Breast epithelium (tissue), 4 donors: ENCODE data around the gene RPL37. TPM values are rescaled to one million over a fixed set of nuclear protein-coding genes. Genes with fewer than 3 reads are reported as not detected.
"Not testable (repeated sequence)": the region's sequence is repeated elsewhere in the genome, so short reads cannot be mapped to it uniquely, and the experiment has no call there.

Experiments used
- DNase-seq, 2 donors: peaks; one replicate each; pipeline ENCODE4 v3.0.0-alpha.2; 2019; ENCODE audit warnings: low spot score in 2 of 2
- H3K27ac ChIP-seq, 2 donors: fragments of 200-600 bp; sonication (generic) in 1 of 2; one replicate each; pipeline ENCODE4 v1.5.1; 2016 to 2019; ENCODE audit warnings: mild to moderate bottlenecking in 1 of 2
- H3K27me3 ChIP-seq, 2 donors: fragments of 200-600 bp; sonication (generic) in 1 of 2; one replicate each; pipeline versions ENCODE4 v1.5.1 to v1.6.0; 2017 to 2019; ENCODE audit warnings: control low read depth in 1 of 2, mild to moderate bottlenecking in 1 of 2
- H3K36me3 ChIP-seq: fragments of 200-600 bp; one replicate; pipeline ENCODE4 v1.5.1; 2019
- H3K4me1 ChIP-seq, 2 donors: fragments of 200-600 bp; sonication (generic); one replicate each; pipeline ENCODE4 v1.5.1; 2016 to 2019; ENCODE audit warnings: control low read depth in 1 of 2
- H3K4me3 ChIP-seq, 3 donors: fragments of 200-600 bp; sonication (generic); 1 replicate in 2 of 3; 2 replicates in 1 of 3; pipeline ENCODE4 v1.5.1; 2016 to 2019; ENCODE audit warnings: mild to moderate bottlenecking in 3 of 3, moderate library complexity in 2 of 3
- H3K9me3 ChIP-seq, 2 donors: fragments of 200-600 bp; sonication (generic) in 1 of 2; one replicate each; pipeline ENCODE4 v1.5.1; 2016 to 2019; ENCODE audit warnings: control low read depth in 1 of 2
- POLR2A ChIP-seq: fragments of 450-650 bp; IDR thresholded peaks from one replicate; pipeline ENCODE4 v1.6.1; 2016; ENCODE audit warnings: antibody characterized with exemption, mild to moderate bottlenecking, moderate library complexity
- POLR2AphosphoS5 ChIP-seq, 3 donors: sonication (generic); formaldehyde crosslinking; IDR thresholded peaks; one replicate each; pipeline ENCODE4 v1.6.1; 2017; ENCODE audit warnings: antibody characterized with exemption in 3 of 3
- intact Hi-C: fragments of 100-400 bp; cut with DNase I; formaldehyde crosslinking; loops from one replicate; pipeline ENCODE4 v1.15.1; 2023; ENCODE audit warnings: low total_unique reads
- total RNA-seq, 3 donors: library from RNA; depleted of rRNA; stranded (reverse); fragments of >200 nt; gene quantifications; one replicate each; pipeline ENCODE4 v1.1.0, GENCODE V29; 2016
- TF ChIP-seq, protein P1 (sequence below), 3 donors: fragments of 450-650 bp; IDR thresholded peaks; one replicate each; pipeline ENCODE4 v1.5.1; 2016 to 2017; ENCODE audit warnings: antibody characterized with exemption in 3 of 3, mild to moderate bottlenecking in 3 of 3, moderate library complexity in 3 of 3

The RPL37 gene
- total RNA-seq, 3 donors from 2014 or later = 165 to 341 (median 206) TPM

DNA sequence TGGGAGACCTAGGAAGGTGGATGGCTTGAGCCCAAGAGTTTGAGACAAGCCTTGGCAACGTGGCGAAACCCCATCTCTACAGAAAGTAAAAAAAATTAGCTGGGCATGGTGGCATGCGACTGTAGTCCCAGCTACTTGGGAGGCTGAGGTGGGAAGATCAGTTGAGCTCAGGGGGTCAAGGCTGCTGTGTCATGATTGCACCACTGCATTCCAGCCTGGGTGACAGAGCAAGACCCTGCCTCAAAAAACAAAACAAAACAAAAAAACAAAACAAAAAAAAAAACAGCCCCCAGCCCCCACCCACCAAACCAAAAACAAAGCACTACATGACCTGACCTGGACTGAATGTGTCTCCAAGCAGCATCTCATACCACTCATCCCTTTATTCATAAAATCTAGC lies 40.9 kb upstream of the RPL37 start:
- Histone ChIP-seq H3K4me1 (no peaks in the 10 kb centered on the region), H3K4me3 (no peak overlapping the region), H3K9me3 (no peaks in the 10 kb centered on the region), H3K27me3 (no peaks in the 10 kb centered on the region), H3K36me3 (no peaks in the 10 kb centered on the region), H3K27ac (no peak overlapping the region)
- intact Hi-C loops = no loop called here
- TF ChIP-seq POLR2AphosphoS5 (IDR thresholded peaks at IDR 0.05) = no peak
- TF ChIP-seq POLR2A = no peak
- TF ChIP-seq, protein P1, sequence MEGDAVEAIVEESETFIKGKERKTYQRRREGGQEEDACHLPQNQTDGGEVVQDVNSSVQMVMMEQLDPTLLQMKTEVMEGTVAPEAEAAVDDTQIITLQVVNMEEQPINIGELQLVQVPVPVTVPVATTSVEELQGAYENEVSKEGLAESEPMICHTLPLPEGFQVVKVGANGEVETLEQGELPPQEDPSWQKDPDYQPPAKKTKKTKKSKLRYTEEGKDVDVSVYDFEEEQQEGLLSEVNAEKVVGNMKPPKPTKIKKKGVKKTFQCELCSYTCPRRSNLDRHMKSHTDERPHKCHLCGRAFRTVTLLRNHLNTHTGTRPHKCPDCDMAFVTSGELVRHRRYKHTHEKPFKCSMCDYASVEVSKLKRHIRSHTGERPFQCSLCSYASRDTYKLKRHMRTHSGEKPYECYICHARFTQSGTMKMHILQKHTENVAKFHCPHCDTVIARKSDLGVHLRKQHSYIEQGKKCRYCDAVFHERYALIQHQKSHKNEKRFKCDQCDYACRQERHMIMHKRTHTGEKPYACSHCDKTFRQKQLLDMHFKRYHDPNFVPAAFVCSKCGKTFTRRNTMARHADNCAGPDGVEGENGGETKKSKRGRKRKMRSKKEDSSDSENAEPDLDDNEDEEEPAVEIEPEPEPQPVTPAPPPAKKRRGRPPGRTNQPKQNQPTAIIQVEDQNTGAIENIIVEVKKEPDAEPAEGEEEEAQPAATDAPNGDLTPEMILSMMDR (IDR thresholded peaks at IDR 0.05) = no peak
- no peak for DNase-seq

DNA sequence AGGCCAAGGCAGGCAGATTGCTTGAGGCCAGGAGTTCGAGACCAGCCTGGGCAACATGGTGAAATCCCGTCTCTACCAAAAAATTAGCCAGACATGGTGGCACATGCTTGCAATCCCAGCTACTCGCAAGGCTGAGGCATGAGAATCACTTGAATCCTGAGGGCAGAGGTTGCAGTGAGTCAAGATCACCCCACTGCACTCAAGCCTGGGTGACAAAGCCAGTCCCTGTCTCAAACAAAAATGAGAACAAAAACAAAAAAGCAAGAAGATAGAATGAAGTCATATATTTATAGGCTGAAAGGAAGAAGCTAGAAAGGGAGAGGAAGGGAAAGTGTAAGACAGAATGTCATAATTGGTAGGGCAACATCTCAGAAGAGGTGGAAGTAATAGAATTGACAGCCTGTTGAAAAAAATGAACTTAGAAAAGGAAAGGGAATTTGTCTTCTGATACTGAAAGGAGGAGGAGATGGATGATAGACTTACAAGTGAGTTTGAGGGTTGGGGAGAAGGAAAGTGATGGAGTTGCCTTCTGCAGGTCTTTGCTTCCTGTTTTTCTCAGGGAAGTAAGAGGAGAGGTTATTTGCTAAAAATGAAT lies 38.4 kb upstream of the RPL37 start:
- no peak overlapping the region for H3K27ac ChIP-seq
- H3K9me3 ChIP-seq = no peaks in the 10 kb centered on the region
- no peaks in the 10 kb centered on the region for H3K27me3 ChIP-seq
- no peak for DNase-seq
- TF ChIP-seq POLR2AphosphoS5 (IDR thresholded peaks at IDR 0.05) = no peak
- TF ChIP-seq, protein P1 (IDR thresholded peaks at IDR 0.05) = no peak
- no peak for TF ChIP-seq POLR2A
- no peaks in the 10 kb centered on the region for H3K36me3 ChIP-seq
- intact Hi-C loops = no loop called here
- no peaks in the 10 kb centered on the region for H3K4me1 ChIP-seq
- no peak overlapping the region for H3K4me3 ChIP-seq

DNA sequence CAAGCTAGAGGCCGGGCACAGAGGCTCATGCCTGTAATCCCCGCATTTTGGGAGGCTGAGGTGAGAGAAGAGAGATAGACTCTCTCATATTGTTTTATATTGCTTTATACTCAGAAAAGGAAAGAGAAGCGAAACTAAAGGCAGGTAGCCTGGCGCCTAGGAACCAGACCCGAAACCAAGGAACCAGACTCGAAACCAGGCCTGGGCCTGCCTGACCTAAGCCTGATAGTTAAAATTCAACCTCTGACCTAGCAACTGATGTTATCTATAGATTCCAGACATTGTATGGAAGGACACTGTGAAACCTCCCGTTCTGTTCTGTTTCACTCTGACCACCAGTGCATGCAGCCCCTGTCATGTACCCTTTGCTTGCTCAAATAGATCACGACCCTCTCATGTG lies 37.2 kb upstream of the RPL37 start:
- H3K27me3 ChIP-seq, H3K27ac ChIP-seq, intact Hi-C loops, H3K4me1 ChIP-seq, H3K36me3 ChIP-seq, H3K9me3 ChIP-seq, H3K4me3 ChIP-seq, DNase-seq: not testable (repeated sequence)

DNA sequence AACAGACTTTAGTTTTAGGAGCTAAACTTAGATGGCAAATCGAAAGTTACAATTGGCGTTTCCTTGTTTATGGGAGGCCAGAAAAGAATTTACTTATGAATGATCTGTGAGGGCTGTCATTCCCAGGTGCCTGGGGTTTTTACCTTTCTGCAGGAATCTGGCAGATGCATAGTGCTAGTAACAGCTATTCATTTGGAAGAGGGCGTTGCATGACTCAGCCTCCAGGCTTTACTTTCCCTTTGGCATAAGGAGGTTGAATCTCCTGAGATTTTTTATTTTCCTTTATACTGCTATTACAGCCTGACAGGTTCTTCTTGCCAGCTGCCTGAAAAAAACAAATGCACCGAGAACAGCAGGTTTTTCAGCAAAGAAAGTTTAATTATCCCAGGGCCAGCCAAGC lies 36.2 kb upstream of the RPL37 start:
- no peak overlapping the region for H3K27ac ChIP-seq
- DNase-seq = no peak
- no peaks in the 10 kb centered on the region for H3K27me3 ChIP-seq
- no peaks in the 10 kb centered on the region for H3K4me1 ChIP-seq
- intact Hi-C loops = no loop called here
- TF ChIP-seq POLR2AphosphoS5 (IDR thresholded peaks at IDR 0.05) (no peak), POLR2A (no peak)
- TF ChIP-seq, protein P1 (IDR thresholded peaks at IDR 0.05) = no peak
- H3K4me3 ChIP-seq = no peak overlapping the region
- H3K36me3 ChIP-seq = no peaks in the 10 kb centered on the region
- H3K9me3 ChIP-seq = no peaks in the 10 kb centered on the region

DNA sequence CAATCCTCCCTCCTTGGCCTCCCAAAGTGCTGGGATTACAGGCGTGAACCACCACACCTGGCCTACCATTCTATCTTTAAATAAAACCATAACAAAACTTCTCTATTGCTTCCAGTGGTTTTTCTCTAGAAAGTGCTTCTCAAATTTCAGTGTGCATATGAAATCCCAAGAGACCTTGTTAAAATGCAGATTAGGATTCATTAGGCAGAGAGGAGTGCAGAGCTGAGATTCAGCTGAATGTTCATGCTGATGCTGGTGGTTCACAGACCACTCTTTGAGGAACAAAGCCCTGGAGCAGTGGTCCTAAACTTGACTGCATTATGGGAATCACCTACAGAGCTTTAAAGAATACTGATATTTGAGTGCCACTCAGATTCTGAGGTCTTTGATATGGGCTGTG lies 34.4 kb upstream of the RPL37 start:
- no peak for TF ChIP-seq POLR2AphosphoS5 (IDR thresholded peaks at IDR 0.05)
- TF ChIP-seq, protein P1 (IDR thresholded peaks at IDR 0.05) = no peak
- TF ChIP-seq POLR2A = no peak
- DNase-seq = no peak

DNA sequence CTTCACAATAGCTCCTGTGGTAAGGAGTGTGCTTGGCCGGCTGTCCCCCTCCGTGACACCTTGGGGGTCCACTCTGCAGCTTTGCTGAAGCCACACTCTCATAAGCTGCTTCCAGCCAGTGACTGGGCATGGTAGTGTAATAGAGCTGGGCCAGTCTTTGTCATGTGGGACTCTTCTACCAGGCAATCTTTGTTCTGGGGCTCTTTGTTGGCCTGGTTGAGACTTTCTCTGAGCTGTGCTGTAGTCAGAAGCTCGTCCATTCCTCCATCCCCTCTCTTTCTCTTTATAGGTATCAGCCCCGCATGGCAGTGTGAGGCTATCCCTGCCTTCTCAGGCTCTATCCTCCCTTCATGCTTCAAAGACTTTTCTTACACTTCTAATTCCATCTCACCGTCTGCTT lies 31.8 kb upstream of the RPL37 start:
- intact Hi-C loops = no loop called here
- H3K4me1 ChIP-seq = no peaks in the 10 kb centered on the region
- DNase-seq = no peak
- no peak overlapping the region for H3K4me3 ChIP-seq
- H3K9me3 ChIP-seq = peaks cover 6 to 11% of the 10 kb centered on the region in 2 donors
- H3K27me3 ChIP-seq = no peaks in the 10 kb centered on the region
- no peaks in the 10 kb centered on the region for H3K36me3 ChIP-seq
- TF ChIP-seq POLR2AphosphoS5 (IDR thresholded peaks at IDR 0.05) (no peak), POLR2A (no peak)
- no peak overlapping the region for H3K27ac ChIP-seq

More for the DNA sequence above, 34.4 kb upstream of the RPL37 start:
- H3K36me3 ChIP-seq = no peaks in the 10 kb centered on the region
- H3K4me3 ChIP-seq = no peak overlapping the region
- peaks cover 2 to 7% of the 10 kb centered on the region in 2 donors for H3K9me3 ChIP-seq
- no peaks in the 10 kb centered on the region for H3K27me3 ChIP-seq
- H3K4me1 ChIP-seq = no peaks in the 10 kb centered on the region
- intact Hi-C loops = no loop called here
- no peak overlapping the region for H3K27ac ChIP-seq

DNA sequence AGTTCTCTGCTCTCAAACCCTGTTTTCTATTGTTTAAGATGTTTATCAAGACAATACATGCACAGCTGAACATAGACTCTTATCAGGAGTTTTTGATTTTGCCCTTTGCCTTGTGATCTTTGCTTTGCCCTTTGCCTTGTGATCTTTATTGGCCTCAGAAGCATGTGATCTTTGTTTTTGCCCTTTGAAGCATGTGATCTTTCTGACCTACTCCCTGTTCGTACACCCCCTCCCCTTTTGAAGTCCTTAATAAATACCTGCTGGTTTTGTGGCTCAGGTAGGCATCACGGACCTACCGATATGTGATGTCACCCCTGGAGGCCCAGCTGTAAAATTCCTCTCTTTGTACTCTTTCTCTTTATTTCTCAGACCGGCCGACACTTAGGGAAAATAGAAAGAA lies 30.0 kb upstream of the RPL37 start:
- H3K9me3 ChIP-seq = peaks cover 6 to 11% of the 10 kb centered on the region in 2 donors
- intact Hi-C loops, H3K36me3 ChIP-seq, H3K4me3 ChIP-seq, H3K4me1 ChIP-seq, H3K27ac ChIP-seq, H3K27me3 ChIP-seq, DNase-seq: not testable (repeated sequence)
